Measurements from ENCODE around the gene EMC8. TPM values are rescaled to one million over a fixed set of nuclear protein-coding genes. Genes with fewer than 3 reads are reported as not detected.

Gene EMC8
- total RNA-seq, 1 experiment from 2014 or later: 38.2 TPM

DNA sequence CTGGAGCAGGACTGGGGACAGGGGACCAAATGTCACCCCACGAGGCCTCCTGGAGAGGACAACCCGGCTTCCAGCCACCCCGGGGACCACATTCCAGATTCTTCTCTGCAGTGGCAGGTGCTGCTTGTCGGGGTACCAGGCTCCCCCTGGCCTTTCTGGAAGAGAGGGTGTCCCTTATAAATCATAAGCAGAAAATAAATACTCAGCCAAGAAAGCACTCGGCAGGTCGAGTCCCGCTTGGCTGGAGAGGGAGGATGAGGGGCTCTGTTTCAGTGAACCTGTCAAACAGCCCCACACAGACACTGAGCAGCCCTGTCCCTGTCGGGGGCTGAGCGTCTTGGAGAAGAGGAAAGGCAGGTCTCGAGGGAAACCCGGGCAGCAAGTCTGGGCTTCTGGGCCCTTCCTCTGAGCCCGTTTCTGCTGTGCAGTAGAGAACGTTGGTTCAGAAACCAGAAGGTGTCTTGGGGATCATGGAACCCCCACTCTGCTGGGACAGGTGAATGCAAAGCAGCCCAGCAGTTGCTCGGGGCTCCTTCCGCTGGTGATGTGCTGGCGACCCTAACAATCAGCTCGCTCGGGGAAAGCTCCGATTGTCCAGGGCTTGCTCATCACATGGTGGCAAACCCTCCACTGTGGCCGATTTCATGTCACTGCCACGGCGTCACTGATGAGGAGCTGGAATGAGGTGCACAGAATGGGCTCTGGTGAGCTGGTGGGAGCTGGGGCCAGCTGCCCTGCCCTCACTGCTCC lies 36.8 kb upstream of the EMC8 start:
- no peak overlapping the region for H3K4me2 ChIP-seq
- ChIA-PET CTCF (no interaction called here), POLR2A (ENCODE audit: unreplicated experiment) (no interaction called here)
- H4K20me1 ChIP-seq (ENCODE audit: insufficient read depth): no peaks in the 10 kb centered on the region
- no peak overlapping the region for H3K27ac ChIP-seq
- BruUV-seq (replicated peaks): no TSS peak
- no peaks in the 10 kb centered on the region for H3F3A ChIP-seq (ENCODE audit: insufficient read depth, low read depth)
- H3K4me1 ChIP-seq (replicated peaks; ENCODE audit: insufficient read depth): no peaks in the 10 kb centered on the region
- no peak overlapping the region for H2AFZ ChIP-seq
- H3K79me2 ChIP-seq (ENCODE audit: low read depth): no peaks in the 10 kb centered on the region
- H3K9me2 ChIP-seq (ENCODE audit: insufficient read depth): no peaks in the 10 kb centered on the region
- intact Hi-C loops (cut with micrococcal nuclease; ENCODE audit: unreplicated experiment): no loop called here
- no peaks in the 10 kb centered on the region for H3K36me3 ChIP-seq (ENCODE audit: low read depth)
- H3K4me3 ChIP-seq: no peak overlapping the region
- H3K9me3 ChIP-seq (ENCODE audit: insufficient read depth, low read depth): no peaks in the 10 kb centered on the region
- TF ChIP-seq CTCF (conservative IDR thresholded peaks at IDR 0.05): no peak
- no peak; the same call in 1 of the 2 replicates for TF ChIP-seq EZH2 (IDR thresholded peaks at IDR 0.05; ENCODE audit: low read depth)
- H3K27me3 ChIP-seq (ENCODE audit: insufficient read depth, low read depth): peaks cover 96% of the 10 kb centered on the region
- DNase-seq: no peak

GRCh38 chr16:85835227-85835751 lies 35.9 kb upstream of the EMC8 start:
- no peak overlapping the region for H3K4me2 ChIP-seq
- POLR2A ChIA-PET (ENCODE audit: unreplicated experiment): no interaction called here
- CTCF ChIA-PET: no interaction called here
- peaks cover 96% of the 10 kb centered on the region for H3K27me3 ChIP-seq (ENCODE audit: insufficient read depth, low read depth)
- H3K9me2 ChIP-seq (ENCODE audit: insufficient read depth): no peaks in the 10 kb centered on the region
- no peaks in the 10 kb centered on the region for H3K36me3 ChIP-seq (ENCODE audit: low read depth)
- H3K9me3 ChIP-seq (ENCODE audit: insufficient read depth, low read depth): no peaks in the 10 kb centered on the region
- H4K20me1 ChIP-seq (ENCODE audit: insufficient read depth): no peaks in the 10 kb centered on the region
- H3K4me3 ChIP-seq: no peak overlapping the region
- DNase-seq: no peak
- H3F3A ChIP-seq (ENCODE audit: insufficient read depth, low read depth): no peaks in the 10 kb centered on the region
- H2AFZ ChIP-seq: no peak overlapping the region
- TF ChIP-seq EZH2 (IDR thresholded peaks at IDR 0.05; ENCODE audit: low read depth) (no peak), CTCF (conservative IDR thresholded peaks at IDR 0.05) (no peak)
- no peak overlapping the region for H3K27ac ChIP-seq
- H3K4me1 ChIP-seq (replicated peaks; ENCODE audit: insufficient read depth): no peaks in the 10 kb centered on the region
- intact Hi-C loops (cut with micrococcal nuclease; ENCODE audit: unreplicated experiment): no loop called here
- BruUV-seq (replicated peaks): no TSS peak
- no peaks in the 10 kb centered on the region for H3K79me2 ChIP-seq (ENCODE audit: low read depth)

GRCh38 chr16:85834741-85835140 lies 35.4 kb upstream of the EMC8 start:
- TF ChIP-seq CTCF (conservative IDR thresholded peaks at IDR 0.05) (no peak), EZH2 (IDR thresholded peaks at IDR 0.05; ENCODE audit: low read depth) (no peak)
- no peaks in the 10 kb centered on the region for H3K9me2 ChIP-seq (ENCODE audit: insufficient read depth)
- H3K4me2 ChIP-seq: no peak overlapping the region
- H3K27me3 ChIP-seq (ENCODE audit: insufficient read depth, low read depth): peaks cover 96% of the 10 kb centered on the region
- no peak overlapping the region for H2AFZ ChIP-seq
- intact Hi-C loops (cut with micrococcal nuclease; ENCODE audit: unreplicated experiment): no loop called here
- DNase-seq: no peak
- POLR2A ChIA-PET (ENCODE audit: unreplicated experiment): no interaction called here
- H3K4me3 ChIP-seq: no peak overlapping the region
- H3K27ac ChIP-seq: no peak overlapping the region
- H3K36me3 ChIP-seq (ENCODE audit: low read depth): no peaks in the 10 kb centered on the region
- BruUV-seq (replicated peaks): no TSS peak
- H3K9me3 ChIP-seq (ENCODE audit: insufficient read depth, low read depth): no peaks in the 10 kb centered on the region
- H3K79me2 ChIP-seq (ENCODE audit: low read depth): no peaks in the 10 kb centered on the region
- no peaks in the 10 kb centered on the region for H4K20me1 ChIP-seq (ENCODE audit: insufficient read depth)
- H3K4me1 ChIP-seq (replicated peaks; ENCODE audit: insufficient read depth): no peaks in the 10 kb centered on the region
- H3F3A ChIP-seq (ENCODE audit: insufficient read depth, low read depth): no peaks in the 10 kb centered on the region
- CTCF ChIA-PET: no interaction called here

All from PC-9 (cell line).